ENCODE measurements around the gene UCN2.

The UCN2 gene

GRCh38 chr3:48591436-48591835 is 27.9 kb upstream of the UCN2 start:
- DNase-seq (ENCODE audit: low read depth in 3 of 3), result no peak

GRCh38 chr3:48588230-48588629 is 24.6 kb upstream of the UCN2 start:
- no peak for DNase-seq (ENCODE audit: low read depth in 3 of 3)

GRCh38 chr3:48587686-48588085 is 24.1 kb upstream of the UCN2 start:
- no peak for DNase-seq (ENCODE audit: low read depth in 3 of 3)

GRCh38 chr3:48585411-48585810 is 21.8 kb upstream of the UCN2 start:
- DNase-seq (ENCODE audit: low read depth in 3 of 3), result no peak

- no peak for DNase-seq (ENCODE audit: low read depth in 3 of 3)
Measured at GRCh38 chr3:48584836-48585235, 21.3 kb upstream of the UCN2 start.

GRCh38 chr3:48581621-48582481 is 18.3 kb upstream of the UCN2 start:
- DNase-seq (ENCODE audit: low read depth in 3 of 3), result no peak

GRCh38 chr3:48576647-48577046 is 13.1 kb upstream of the UCN2 start:
- no peak for DNase-seq (ENCODE audit: low read depth in 3 of 3)

- no peak for DNase-seq (ENCODE audit: low read depth in 3 of 3)
Measured at GRCh38 chr3:48575366-48575765, 11.8 kb upstream of the UCN2 start.

GRCh38 chr3:48573973-48574585 is 10.5 kb upstream of the UCN2 start:
- DNase-seq (ENCODE audit: low read depth in 3 of 3), result no peak

- no peak for DNase-seq (ENCODE audit: low read depth in 3 of 3)
Measured at GRCh38 chr3:48572517-48572916, 8.9 kb upstream of the UCN2 start.

GRCh38 chr3:48571938-48572337 is 8.4 kb upstream of the UCN2 start:
- DNase-seq (ENCODE audit: low read depth in 3 of 3), result no peak

GRCh38 chr3:48569808-48570450 is 6.3 kb upstream of the UCN2 start:
- no peak for DNase-seq (ENCODE audit: low read depth in 3 of 3)

- DNase-seq (ENCODE audit: low read depth in 3 of 3), result no peak
Measured at GRCh38 chr3:48569400-48569799, 5.8 kb upstream of the UCN2 start.

- no peak for DNase-seq (ENCODE audit: low read depth in 3 of 3)
Measured at GRCh38 chr3:48568476-48568875, 4.9 kb upstream of the UCN2 start.

GRCh38 chr3:48567500-48567899 is 3.9 kb upstream of the UCN2 start:
- no peak for DNase-seq (ENCODE audit: low read depth in 3 of 3)

- DNase-seq (ENCODE audit: low read depth in 3 of 3), result no peak
Measured at GRCh38 chr3:48567090-48567489, 3.5 kb upstream of the UCN2 start.

- no peak for DNase-seq (ENCODE audit: low read depth in 3 of 3)
Measured at GRCh38 chr3:48566401-48566760, 2.8 kb upstream of the UCN2 start.

GRCh38 chr3:48565591-48566400 is 2.2 kb upstream of the UCN2 start:
- no peak for DNase-seq (ENCODE audit: low read depth in 3 of 3)

- DNase-seq (ENCODE audit: low read depth in 3 of 3), result no peak
Measured at GRCh38 chr3:48565186-48565585, 1.6 kb upstream of the UCN2 start.

- no peak for DNase-seq (ENCODE audit: low read depth in 3 of 3)
Measured at GRCh38 chr3:48564667-48565066, 1.1 kb upstream of the UCN2 start.

GRCh38 chr3:48564022-48564421 is 441 bp upstream of the UCN2 start:
- DNase-seq (ENCODE audit: low read depth in 3 of 3), result no peak

Measured in stimulated activated CD4-positive, alpha-beta T cell treated with anti-CD3 and anti-CD28 coated beads, TNF-alpha, amount 100 ng/mL, for 4 hours (primary cell).